Uterus (tissue), 4 donors: ENCODE measurements around the gene PACRG. TPM values are rescaled to one million over a fixed set of nuclear protein-coding genes. Genes with fewer than 3 reads are reported as not detected.

ENCODE experiments used
- DNase-seq, 2 donors: peaks; one replicate each; pipeline ENCODE4 v3.0.0-alpha.2; 2019 to 2020
- H3K27ac ChIP-seq, 2 donors: fragments of 200-600 bp; sonication (generic); 1 replicate in 1 of 2; 2 replicates in 1 of 2; pipeline ENCODE4 v1.5.1; 2016 to 2018
- H3K27me3 ChIP-seq, 2 donors: fragments of 200-600 bp; sonication (generic); one replicate each; pipeline ENCODE4 v1.5.1; 2018 to 2019; ENCODE audit warnings: control low read depth in 1 of 2
- H3K36me3 ChIP-seq, 2 donors: fragments of 200-600 bp; sonication (generic); one replicate each; pipeline ENCODE4 v1.5.1; 2019; ENCODE audit warnings: control low read depth in 1 of 2
- H3K4me1 ChIP-seq, 2 donors: fragments of 200-600 bp; sonication (generic); one replicate each; pipeline ENCODE4 v1.5.1; 2018 to 2019; ENCODE audit warnings: control low read depth in 1 of 2
- H3K4me3 ChIP-seq, 2 donors: fragments of 200-600 bp; sonication (generic); 1 replicate in 1 of 2; 2 replicates in 1 of 2; pipeline ENCODE4 v1.5.1; 2018 to 2019; ENCODE audit warnings: mild to moderate bottlenecking in 1 of 2
- H3K9me3 ChIP-seq, 2 donors: fragments of 200-600 bp; sonication (generic); one replicate each; pipeline ENCODE4 v1.5.1; 2019; ENCODE audit warnings: control low read depth in 1 of 2
- POLR2A ChIP-seq, 2 donors: fragments of 450-650 bp; IDR thresholded peaks; one replicate each; pipeline ENCODE4 v1.6.1; 2016; ENCODE audit warnings: antibody characterized with exemption in 2 of 2, mild to moderate bottlenecking in 1 of 2, moderate library complexity in 1 of 2
- intact Hi-C: fragments of 100-400 bp; cut with DNase I; formaldehyde crosslinking; loops from one replicate; pipeline ENCODE4 v1.15.1; 2023; ENCODE audit warnings: low total_unique reads
- total RNA-seq, 4 donors: library from RNA; depleted of rRNA in 3 of 4; stranded (reverse); fragments of >200 nt in 3 of 4; gene quantifications; one replicate each; pipeline versions ENCODE4 v1.1.0 to v1.2.4, GENCODE V29; 2014 to 2023
- TF ChIP-seq, protein P1 (sequence below), 4 experiments: fragments of 200-600 bp in 2 of 4; fragments of 450-650 bp in 2 of 4; sonication (generic) in 2 of 4; IDR thresholded peaks; one replicate each; pipeline ENCODE4 v1.5.1; 2016 to 2019; ENCODE audit warnings: antibody characterized with exemption in 4 of 4, mild to moderate bottlenecking in 2 of 4, moderate library complexity in 1 of 4
- donor health status: DM: yes; HTN: yes; CAD: no.

Gene PACRG
- total RNA-seq, 4 donors from 2014 or later: 4.6 to 12.3 (median 7.5) TPM

DNA sequence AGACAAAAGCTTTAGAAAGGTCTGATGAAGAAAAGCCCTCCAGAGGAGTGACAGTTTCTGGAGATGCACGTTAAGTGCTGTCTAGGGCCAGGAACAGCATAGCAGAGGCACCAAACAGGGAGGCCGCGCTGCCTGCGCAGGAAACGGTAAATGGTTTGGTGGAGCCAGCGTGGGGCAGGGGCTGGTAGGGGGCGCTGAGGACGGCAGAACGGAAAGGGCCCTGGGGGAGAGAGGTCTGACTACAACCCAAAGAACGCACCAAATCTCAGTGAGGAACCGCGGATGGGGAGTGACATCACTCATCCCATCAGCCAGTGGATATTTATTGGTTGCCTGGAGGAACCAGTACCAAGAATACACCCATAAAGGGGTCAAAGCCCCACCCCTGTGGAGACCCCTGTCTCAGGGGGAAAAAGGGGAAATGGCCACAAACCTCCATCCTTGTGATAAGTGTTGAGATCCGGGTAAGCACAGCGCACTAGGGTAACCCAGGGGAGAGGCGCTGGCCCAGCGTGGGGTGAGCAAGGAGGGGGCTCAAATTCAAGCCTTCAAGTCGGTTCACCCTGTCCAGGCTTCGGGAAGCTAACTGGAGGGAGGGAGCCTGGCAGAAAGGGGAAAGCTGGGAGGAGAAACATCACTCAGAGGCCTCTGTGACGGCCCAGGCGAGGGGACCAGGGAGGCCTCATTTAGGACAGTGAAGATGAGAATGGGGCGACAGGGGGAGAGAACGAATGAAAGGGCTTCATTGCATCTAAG lies 437.6 kb downstream of the PACRG start:
- Histone ChIP-seq H3K36me3 (no peaks in the 10 kb centered on the region), H3K9me3 (no peaks in the 10 kb centered on the region), H3K27me3 (no peaks in the 10 kb centered on the region), H3K4me3 (no peak overlapping the region), H3K4me1 (no peaks in the 10 kb centered on the region), H3K27ac (no peak overlapping the region)
- intact Hi-C loops: no loop called here
- DNase-seq: no peak
- no peak for TF ChIP-seq POLR2A (IDR thresholded peaks at IDR 0.05)
- TF ChIP-seq, protein P1, sequence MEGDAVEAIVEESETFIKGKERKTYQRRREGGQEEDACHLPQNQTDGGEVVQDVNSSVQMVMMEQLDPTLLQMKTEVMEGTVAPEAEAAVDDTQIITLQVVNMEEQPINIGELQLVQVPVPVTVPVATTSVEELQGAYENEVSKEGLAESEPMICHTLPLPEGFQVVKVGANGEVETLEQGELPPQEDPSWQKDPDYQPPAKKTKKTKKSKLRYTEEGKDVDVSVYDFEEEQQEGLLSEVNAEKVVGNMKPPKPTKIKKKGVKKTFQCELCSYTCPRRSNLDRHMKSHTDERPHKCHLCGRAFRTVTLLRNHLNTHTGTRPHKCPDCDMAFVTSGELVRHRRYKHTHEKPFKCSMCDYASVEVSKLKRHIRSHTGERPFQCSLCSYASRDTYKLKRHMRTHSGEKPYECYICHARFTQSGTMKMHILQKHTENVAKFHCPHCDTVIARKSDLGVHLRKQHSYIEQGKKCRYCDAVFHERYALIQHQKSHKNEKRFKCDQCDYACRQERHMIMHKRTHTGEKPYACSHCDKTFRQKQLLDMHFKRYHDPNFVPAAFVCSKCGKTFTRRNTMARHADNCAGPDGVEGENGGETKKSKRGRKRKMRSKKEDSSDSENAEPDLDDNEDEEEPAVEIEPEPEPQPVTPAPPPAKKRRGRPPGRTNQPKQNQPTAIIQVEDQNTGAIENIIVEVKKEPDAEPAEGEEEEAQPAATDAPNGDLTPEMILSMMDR (IDR thresholded peaks at IDR 0.05): no peak

DNA sequence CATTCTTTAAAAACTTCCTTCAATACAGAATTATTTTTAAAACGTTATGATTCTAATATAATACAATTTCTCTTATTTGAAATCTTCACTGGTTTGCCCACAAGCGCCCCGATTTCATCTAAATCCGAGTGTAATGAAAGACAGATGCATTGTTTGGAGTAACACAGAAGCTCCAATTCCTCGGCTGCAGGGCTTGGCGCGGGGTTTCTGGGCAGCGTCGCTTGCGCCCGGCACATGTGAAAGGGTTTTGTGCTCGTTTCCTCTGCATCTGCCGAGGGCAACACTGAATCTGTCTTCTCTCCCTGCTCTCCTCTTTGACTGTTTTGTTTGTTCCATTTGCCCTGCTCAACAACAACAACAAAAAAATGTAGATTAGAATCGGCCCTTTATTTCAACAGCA lies 438.1 kb downstream of the PACRG start:
- H3K36me3 ChIP-seq: no peaks in the 10 kb centered on the region
- DNase-seq: no peak

DNA sequence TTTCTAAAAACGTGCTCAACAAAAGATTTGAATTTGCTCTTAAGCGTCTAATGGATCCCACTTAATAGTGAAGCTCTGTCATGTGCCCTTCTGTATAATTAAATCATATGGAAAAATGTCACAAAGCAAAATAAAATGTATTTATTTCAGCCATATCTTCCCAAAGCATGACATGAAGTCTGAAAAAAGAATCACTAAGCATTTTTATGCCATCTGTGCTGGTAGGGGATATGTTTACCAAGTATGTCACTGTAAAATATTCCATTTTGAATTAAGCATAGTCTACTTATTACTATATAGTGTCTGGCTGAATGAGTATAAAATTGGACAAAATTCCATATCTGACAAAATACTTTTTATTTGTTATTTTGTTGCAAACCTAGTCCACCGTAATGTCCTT lies 438.7 kb downstream of the PACRG start:
- no peak for TF ChIP-seq POLR2A (IDR thresholded peaks at IDR 0.05)
- TF ChIP-seq, protein P1 (IDR thresholded peaks at IDR 0.05): no peak
- H3K27ac ChIP-seq: no peak overlapping the region
- intact Hi-C loops: no loop called here
- H3K4me3 ChIP-seq: no peak overlapping the region
- no peaks in the 10 kb centered on the region for H3K9me3 ChIP-seq
- no peaks in the 10 kb centered on the region for H3K27me3 ChIP-seq
- no peaks in the 10 kb centered on the region for H3K36me3 ChIP-seq
- no peaks in the 10 kb centered on the region for H3K4me1 ChIP-seq
- no peak for DNase-seq

More for the DNA sequence above, 438.1 kb downstream of the PACRG start:
- no peaks in the 10 kb centered on the region for H3K27me3 ChIP-seq
- no peaks in the 10 kb centered on the region for H3K4me1 ChIP-seq
- no peak overlapping the region for H3K4me3 ChIP-seq
- intact Hi-C loops: no loop called here
- TF ChIP-seq, protein P1 (IDR thresholded peaks at IDR 0.05): no peak
- TF ChIP-seq POLR2A (IDR thresholded peaks at IDR 0.05): no peak
- H3K9me3 ChIP-seq: no peaks in the 10 kb centered on the region
- H3K27ac ChIP-seq: no peak overlapping the region

DNA sequence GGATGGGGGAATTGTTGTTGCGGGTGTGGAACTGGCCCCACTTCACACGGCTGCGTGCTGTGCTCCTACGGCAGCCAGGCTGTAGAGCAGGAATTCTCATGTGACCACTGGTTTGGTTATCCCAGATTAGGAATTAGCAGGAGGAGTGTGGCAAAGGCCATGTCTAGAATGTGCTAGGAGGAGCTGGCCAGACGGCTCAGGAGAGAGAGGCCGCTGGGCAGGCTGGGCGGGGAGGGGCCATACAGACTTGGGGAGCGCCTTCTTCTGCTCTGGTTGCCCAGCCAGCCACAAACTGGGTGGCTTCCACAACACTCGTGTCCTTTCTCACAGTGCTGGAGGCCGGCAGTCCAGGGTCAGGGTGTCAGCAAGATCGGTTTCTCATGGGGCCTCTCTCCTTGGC lies 441.7 kb downstream of the PACRG start:
- H3K4me1 ChIP-seq: no peaks in the 10 kb centered on the region
- intact Hi-C loops: no loop called here
- H3K27ac ChIP-seq: no peak overlapping the region
- H3K9me3 ChIP-seq: no peaks in the 10 kb centered on the region
- H3K27me3 ChIP-seq: no peaks in the 10 kb centered on the region
- no peak for DNase-seq
- TF ChIP-seq POLR2A (IDR thresholded peaks at IDR 0.05): no peak
- TF ChIP-seq, protein P1 (IDR thresholded peaks at IDR 0.05): no peak
- no peaks in the 10 kb centered on the region for H3K36me3 ChIP-seq
- no peak overlapping the region for H3K4me3 ChIP-seq

DNA sequence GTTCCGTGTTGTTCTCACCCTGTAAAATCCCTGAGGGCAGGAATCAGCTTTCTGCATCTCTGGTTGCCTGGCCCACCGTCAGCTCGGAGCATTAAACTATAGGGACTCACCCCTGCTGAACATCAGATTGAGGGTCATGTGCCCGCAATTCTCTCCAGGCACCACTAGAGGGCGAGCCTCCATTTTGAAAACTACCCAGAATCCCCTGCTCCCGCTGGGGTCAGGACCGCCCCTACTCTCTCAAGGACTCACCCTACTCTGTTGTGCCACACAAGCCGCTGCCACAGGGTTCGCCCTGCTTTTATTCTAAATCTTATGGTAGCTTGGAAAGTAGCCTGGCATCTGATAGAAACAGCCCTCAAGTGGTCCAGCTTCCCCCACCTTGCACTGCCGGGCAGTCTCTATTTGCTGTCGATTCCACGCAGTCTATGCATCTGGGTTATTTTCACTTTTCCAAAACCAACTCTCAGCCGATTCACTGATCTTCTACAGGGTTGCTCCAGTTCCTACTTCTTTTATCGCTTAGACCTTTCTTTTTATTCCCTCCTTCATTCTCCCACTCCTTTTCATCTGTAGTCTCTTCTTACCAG lies 442.6 kb downstream of the PACRG start:
- Histone ChIP-seq H3K4me3 (no peak overlapping the region), H3K27ac (no peak overlapping the region), H3K27me3 (no peaks in the 10 kb centered on the region), H3K36me3 (no peaks in the 10 kb centered on the region), H3K4me1 (no peaks in the 10 kb centered on the region), H3K9me3 (no peaks in the 10 kb centered on the region)
- intact Hi-C loops: no loop called here
- no peak for DNase-seq
- TF ChIP-seq, protein P1 (IDR thresholded peaks at IDR 0.05): peak in 2 of 4 experiments; percentile 18 to 32
- TF ChIP-seq POLR2A (IDR thresholded peaks at IDR 0.05): no peak
